ENCODE measurements around the gene CTRL.
"Not testable (repeated sequence)": the region's sequence is repeated elsewhere in the genome, so short reads cannot be mapped to it uniquely, and the experiment has no call there.

Gene CTRL

GRCh38 chr16:67940446-67941089, 8.9 kb upstream of the CTRL start:
- DNase-seq: no peak

GRCh38 chr16:67939507-67940445, 8.1 kb upstream of the CTRL start:
- no peak for DNase-seq

GRCh38 chr16:67937713-67938112, 6.1 kb upstream of the CTRL start:
- not testable (repeated sequence) for DNase-seq

GRCh38 chr16:67936880-67937605, 5.4 kb upstream of the CTRL start:
- no peak for DNase-seq

- DNase-seq: peak; percentile 33
Observed at GRCh38 chr16:67936124-67936879, 4.6 kb upstream of the CTRL start, which contains the start of gene PSMB10. TSS of gene PSMB10 (minus strand) at chr16:67936850. CDS start at chr16:67936749, 101 bp downstream.

GRCh38 chr16:67935402-67936123, 3.9 kb upstream of the CTRL start:
- DNase-seq: peak; percentile 98

GRCh38 chr16:67935101-67935401, 3.4 kb upstream of the CTRL start:
- no peak for DNase-seq

GRCh38 chr16:67934306-67935100, 2.8 kb upstream of the CTRL start:
- no peak for DNase-seq

- no peak for DNase-seq
Observed at GRCh38 chr16:67933805-67934204, 2.1 kb upstream of the CTRL start.

- no peak for DNase-seq
Observed at GRCh38 chr16:67932462-67932840, 789 bp upstream of the CTRL start.

- DNase-seq: no peak
Observed at GRCh38 chr16:67930678-67931211, 917 bp downstream of the CTRL start.

- no peak for DNase-seq
Observed at GRCh38 chr16:67930191-67930590, 1.5 kb downstream of the CTRL start.

GRCh38 chr16:67928561-67929364, 2.9 kb downstream of the CTRL start:
- DNase-seq: peak; percentile 63

GRCh38 chr16:67928147-67928546, 3.5 kb downstream of the CTRL start:
- no peak for DNase-seq

GRCh38 chr16:67927131-67927941, 4.3 kb downstream of the CTRL start:
- no peak for DNase-seq

- peak; percentile 90 for DNase-seq
Observed at GRCh38 chr16:67926181-67926750, 5.4 kb downstream of the CTRL start.

- no peak for DNase-seq
Observed at GRCh38 chr16:67924140-67924906, 7.3 kb downstream of the CTRL start.

Data from NCI-H1092 (cell line).